Inferior parietal cortex (tissue), 1 donor: ENCODE measurements around the gene NFKBIL1.
"Not testable (repeated sequence)": the region's sequence is repeated elsewhere in the genome, so short reads cannot be mapped to it uniquely, and the experiment has no call there.

Experiments
- DNase-seq: peaks from one replicate; pipeline ENCODE4 v3.0.0-alpha.2; 2016; ENCODE audit errors: extremely low spot score

The NFKBIL1 gene

GRCh38 chr6:31580807-31581433 lies 33.5 kb downstream of the NFKBIL1 start:
- peak; percentile 79 for DNase-seq

- DNase-seq: no peak
These were observed 34.2 kb downstream of the NFKBIL1 start for GRCh38 chr6:31581434-31582229.

- DNase-seq: no peak
These were observed 34.8 kb downstream of the NFKBIL1 start, which contains the start of gene LTB for GRCh38 chr6:31582230-31582643. TSS of gene LTB (minus strand) at chr6:31582424. CDS start at chr6:31582417, 7 bp downstream.

GRCh38 chr6:31585491-31585890 lies 38.1 kb downstream of the NFKBIL1 start:
- DNase-seq: no peak

- DNase-seq: no peak
These were observed 38.6 kb downstream of the NFKBIL1 start, which contains the start of gene LST1 for GRCh38 chr6:31586008-31586407. TSS of gene LST1 (plus strand) at chr6:31586277. CDS start at chr6:31587300, 1,023 bp downstream.

GRCh38 chr6:31586599-31587281 lies 39.3 kb downstream of the NFKBIL1 start:
- DNase-seq: no peak

- DNase-seq: no peak
These were observed 40.7 kb downstream of the NFKBIL1 start for GRCh38 chr6:31587791-31588777.

GRCh38 chr6:31588871-31589650 lies 41.7 kb downstream of the NFKBIL1 start:
- no peak for DNase-seq

GRCh38 chr6:31590691-31591090 lies 43.3 kb downstream of the NFKBIL1 start:
- DNase-seq: not testable (repeated sequence)

GRCh38 chr6:31592396-31592771 lies 45.0 kb downstream of the NFKBIL1 start:
- no peak for DNase-seq

- no peak for DNase-seq
These were observed 49.6 kb downstream of the NFKBIL1 start for GRCh38 chr6:31597006-31597405.

GRCh38 chr6:31607317-31607716 lies 59.9 kb downstream of the NFKBIL1 start:
- DNase-seq: no peak
